HEK293T (cell line): ENCODE data around the gene OR6B3.
"Not testable (repeated sequence)": the region's sequence is repeated elsewhere in the genome, so short reads cannot be mapped to it uniquely, and the experiment has no call there.

Source experiments
- CTCF ChIA-PET: fragments of 350-600 bp; formaldehyde crosslinking; extraction: SDS; loops from one replicate; lab custom pipeline; 2021; ENCODE audit warnings: antibody characterized with exemption, inconsistent platforms; lab: Yijun Ruan, JAX
- POLR2A ChIA-PET: fragments of 350-600 bp; formaldehyde crosslinking; extraction: SDS; loops from one replicate; lab custom pipeline; 2020; ENCODE audit warnings: antibody characterized with exemption, inconsistent platforms; lab: Yijun Ruan, JAX
- DNase-seq: peaks from one replicate; pipeline ENCODE4 v3.0.0; 2012; ENCODE audit warnings: mixed read lengths; ENCODE audit errors: extremely low spot score
- ARNT ChIP-seq: fragments of 450-650 bp; IDR thresholded peaks from 2 replicates; pipeline ENCODE4 v1.6.1; 2017; ENCODE audit warnings: mild to moderate bottlenecking
- BHLHE40 ChIP-seq: fragments of 450-650 bp; IDR thresholded peaks from 2 replicates; pipeline ENCODE4 v1.6.1; 2016; ENCODE audit warnings: mild to moderate bottlenecking, moderate library complexity, borderline replicate concordance
- CTBP1 ChIP-seq: fragments of 450-650 bp; IDR thresholded peaks from 2 replicates; pipeline ENCODE4 v1.6.1; 2016; ENCODE audit warnings: borderline replicate concordance
- ELF4 ChIP-seq: fragments of 450-650 bp; IDR thresholded peaks from 2 replicates; pipeline ENCODE4 v1.6.1; 2017; ENCODE audit warnings: antibody characterized with exemption
- FOXA1 ChIP-seq: fragments of 450-650 bp; IDR thresholded peaks from 2 replicates; pipeline ENCODE4 v1.6.1; 2016; ENCODE audit warnings: mild to moderate bottlenecking
- FOXK2 ChIP-seq: fragments of 450-650 bp; IDR thresholded peaks from 2 replicates; pipeline ENCODE4 v1.6.1; 2016; ENCODE audit warnings: mild to moderate bottlenecking
- FOXM1 ChIP-seq: fragments of 450-650 bp; IDR thresholded peaks from 2 replicates; pipeline ENCODE4 v1.6.1; 2017; ENCODE audit warnings: mild to moderate bottlenecking, borderline replicate concordance
- HDGF ChIP-seq: fragments of 450-650 bp; IDR thresholded peaks from 2 replicates; pipeline ENCODE4 v1.6.1; 2017; ENCODE audit warnings: antibody characterized with exemption, borderline replicate concordance
- L3MBTL2 ChIP-seq: fragments of 450-650 bp; conservative IDR thresholded peaks from 2 replicates; pipeline ENCODE4 v1.6.1; 2016; ENCODE audit warnings: mild to moderate bottlenecking
- LEF1 ChIP-seq: fragments of 450-650 bp; IDR thresholded peaks from 2 replicates; pipeline ENCODE4 v1.6.1; 2017; ENCODE audit warnings: mild to moderate bottlenecking, borderline replicate concordance
- NFRKB ChIP-seq: fragments of 450-650 bp; IDR thresholded peaks from 2 replicates; pipeline ENCODE4 v1.6.1; 2016; ENCODE audit warnings: mild to moderate bottlenecking, moderate library complexity
- PKNOX1 ChIP-seq: fragments of 450-650 bp; IDR thresholded peaks from 2 replicates; pipeline ENCODE4 v1.6.1; 2016
- SP1 ChIP-seq: fragments of 450-650 bp; IDR thresholded peaks from 2 replicates; pipeline ENCODE4 v1.6.1; 2017
- SUZ12 ChIP-seq: fragments of 450-650 bp; IDR thresholded peaks from 2 replicates; pipeline ENCODE4 v1.6.1; 2016; ENCODE audit warnings: mild to moderate bottlenecking
- TARDBP ChIP-seq: fragments of 450-650 bp; IDR thresholded peaks from 2 replicates; pipeline ENCODE4 v1.6.1; 2016
- ZNF384 ChIP-seq: fragments of 450-650 bp; IDR thresholded peaks from 2 replicates; pipeline ENCODE4 v1.6.1; 2016

OR6B3 gene

GRCh38 chr2:240050278-240050677, 3.0 kb downstream of the OR6B3 start:
- TF ChIP-seq BHLHE40 = no peak
- TF ChIP-seq FOXA1 = no peak
- TF ChIP-seq ARNT = no peak
- TF ChIP-seq SUZ12 = no peak
- TF ChIP-seq TARDBP = no peak
- TF ChIP-seq PKNOX1 = no peak
- no peak for TF ChIP-seq HDGF
- TF ChIP-seq NFRKB = no peak
- no peak for TF ChIP-seq FOXM1
- no peak for TF ChIP-seq FOXK2
- TF ChIP-seq LEF1 = no peak
- no peak for TF ChIP-seq L3MBTL2
- no peak for TF ChIP-seq CTBP1
- TF ChIP-seq ZNF384 = no peak
- TF ChIP-seq SP1 = no peak
- no peak for TF ChIP-seq ELF4
- ChIA-PET POLR2A (no interaction called here), CTCF (no interaction called here)
- DNase-seq = no peak

- TF ChIP-seq FOXA1 = no peak
- TF ChIP-seq LEF1 = no peak
- no peak for TF ChIP-seq PKNOX1
- TF ChIP-seq TARDBP = no peak
- TF ChIP-seq FOXM1 = no peak
- TF ChIP-seq BHLHE40 = no peak
- no peak for TF ChIP-seq SP1
- TF ChIP-seq L3MBTL2 = no peak
- TF ChIP-seq CTBP1 = no peak
- no peak for TF ChIP-seq HDGF
- TF ChIP-seq ZNF384 = no peak
- no peak for TF ChIP-seq SUZ12
- no peak for DNase-seq
- ChIA-PET CTCF (no interaction called here), POLR2A (no interaction called here)
Observed at GRCh38 chr2:240048237-240048636, 5.1 kb downstream of the OR6B3 start.

- POLR2A ChIA-PET = no interaction called here
- DNase-seq = no peak
- CTCF ChIA-PET = no interaction called here
- TF ChIP-seq L3MBTL2 (no peak), ARNT (no peak), ELF4 (no peak), CTBP1 (no peak), SP1 (no peak), FOXK2 (no peak), HDGF (no peak), NFRKB (no peak), SUZ12 (no peak), BHLHE40 (no peak), LEF1 (no peak), FOXM1 (no peak), PKNOX1 (no peak)
Observed at GRCh38 chr2:240045098-240045497, 8.2 kb downstream of the OR6B3 start.

- CTCF ChIA-PET, DNase-seq: not testable (repeated sequence)
- POLR2A ChIA-PET = interaction anchor here (0.9 to 1.0 kb wide), 2 partner anchors 8 to 19 kb away, joined by 3 read pairs; partner anchors contain the start of gene NDUFA10
Observed at GRCh38 chr2:240044096-240044495, 9.2 kb downstream of the OR6B3 start.

- POLR2A ChIA-PET = interaction anchor here (1.0 kb wide), 1 partner anchor 9 kb away, joined by 3 read pairs; no protein-coding TSS in a partner anchor
- TF ChIP-seq TARDBP (no peak), LEF1 (no peak), SP1 (no peak), ELF4 (no peak), PKNOX1 (no peak), L3MBTL2 (no peak), BHLHE40 (no peak)
Observed at GRCh38 chr2:240043279-240043989, 9.9 kb downstream of the OR6B3 start.

GRCh38 chr2:240042740-240043139, 10.6 kb downstream of the OR6B3 start:
- no peak for DNase-seq
- TF ChIP-seq FOXK2 = no peak
- no peak for TF ChIP-seq ELF4
- no peak for TF ChIP-seq SP1
- TF ChIP-seq L3MBTL2 = no peak
- no peak for TF ChIP-seq PKNOX1
- CTCF ChIA-PET = interaction anchor here (0.6 kb wide), 1 partner anchor 22 kb away, joined by 3 read pairs; no protein-coding TSS in a partner anchor
- POLR2A ChIA-PET = no interaction called here

More at GRCh38 chr2:240043279-240043989, 9.9 kb downstream of the OR6B3 start:
- DNase-seq = no peak
- CTCF ChIA-PET = interaction anchor here (0.6 kb wide), 1 partner anchor 22 kb away, joined by 3 read pairs; no protein-coding TSS in a partner anchor
